K562 (cell line): Measurements from ENCODE around the gene RNF115. TPM values are rescaled to one million over a fixed set of nuclear protein-coding genes. Genes with fewer than 3 reads are reported as not detected.

Experiments
- BCOR ChIP-seq: fragments of 450-650 bp; IDR thresholded peaks from 2 replicates; pipeline ENCODE4 v1.6.1; 2016
- CCNT2 ChIP-seq: IDR thresholded peaks from 2 replicates; pipeline ENCODE4 v1.6.1; 2011; ENCODE audit warnings: borderline replicate concordance, low read depth, mild to moderate bottlenecking, moderate library complexity, mixed read lengths, low read length; ENCODE audit not compliant: insufficient read length; ENCODE audit errors: extremely low read depth
- DMBX1 ChIP-seq: fragments of 250-450 bp; sonication (Bioruptor Pico); IDR thresholded peaks from 2 replicates; pipeline ENCODE4 v1.8.0; 2022; ENCODE audit warnings: inconsistent platforms, mild to moderate bottlenecking, moderate library complexity, borderline replicate concordance
- EGR1 ChIP-seq: fragments of 450-650 bp; conservative IDR thresholded peaks from 2 replicates; pipeline ENCODE4 v1.6.1; 2017; ENCODE audit warnings: mild to moderate bottlenecking
- HDAC2 ChIP-seq: fragments of 450-650 bp; IDR thresholded peaks from 2 replicates; pipeline ENCODE4 v1.6.1; 2016; ENCODE audit warnings: mild to moderate bottlenecking
- HNRNPLL ChIP-seq: fragments of 200-400 bp; formaldehyde crosslinking; IDR thresholded peaks from 2 replicates; pipeline ENCODE4 v1.6.1; 2017; ENCODE audit warnings: low read length, low read depth, mild to moderate bottlenecking; ENCODE audit not compliant: poor library complexity, severe bottlenecking
- JUND ChIP-seq, 2 experiments: IDR thresholded peaks; 2 replicates in 1 of 2; 3 replicates in 1 of 2; pipeline ENCODE4 v1.6.1; 2011; ENCODE audit warnings: borderline replicate concordance in 2 of 2, low read depth in 2 of 2, low read length in 2 of 2, improper control_type of control experiment in 1 of 2, missing biosample characterization in 1 of 2, missing genetic modification characterization in 1 of 2, missing genetic modification reagents in 1 of 2
- KAT2B ChIP-seq: IDR thresholded peaks from one replicate; pipeline ENCODE4 v1.6.1; 2012; ENCODE audit warnings: low read depth, mild to moderate bottlenecking, control low read depth, inconsistent platforms, low read length, moderate library complexity
- KDM1A ChIP-seq, 2 experiments: fragments of 450-650 bp; IDR thresholded peaks; 2 replicates each; pipeline ENCODE4 v1.6.1; 2016; ENCODE audit warnings: mild to moderate bottlenecking in 2 of 2
- LCOR ChIP-seq: sonication (generic); formaldehyde crosslinking; IDR thresholded peaks from 2 replicates; pipeline ENCODE4 v1.8.0; 2022; ENCODE audit warnings: mild to moderate bottlenecking, missing genetic modification reagents
- LEF1 ChIP-seq: fragments of 450-650 bp; IDR thresholded peaks from 2 replicates; pipeline ENCODE4 v1.6.1; 2016; ENCODE audit warnings: mild to moderate bottlenecking
- POLR2H ChIP-seq: IDR thresholded peaks from 2 replicates; pipeline ENCODE4 v1.6.1; 2016; ENCODE audit warnings: missing genetic modification characterization, low read depth, mild to moderate bottlenecking, control low read depth, missing compliant biosample characterization, moderate library complexity
- ZBTB1 ChIP-seq: sonication (generic); formaldehyde crosslinking; IDR thresholded peaks from 2 replicates; pipeline ENCODE4 v1.8.1; 2023; ENCODE audit warnings: missing genetic modification reagents, low read depth, mild to moderate bottlenecking, borderline replicate concordance
- ZNF584 ChIP-seq: fragments of 200-800 bp; sonication (Bioruptor generic); IDR thresholded peaks from 2 replicates; pipeline ENCODE4 v1.6.1; 2016; ENCODE audit warnings: low read depth, mild to moderate bottlenecking, missing genetic modification characterization, missing compliant biosample characterization
- ZNF75A ChIP-seq: fragments of 450-650 bp; formaldehyde crosslinking; IDR thresholded peaks from 2 replicates; pipeline ENCODE4 v1.4.0; 2020; ENCODE audit warnings: mild to moderate bottlenecking
- polyA plus RNA-seq, 8 experiments: library from polyadenylated mRNA; depleted of rRNA in 4 of 8; stranded (reverse) in 5 of 8; unstranded in 3 of 8; fragments of >200 nt; fragmentation: Nextera tagmentation in 2 of 8; fragmentation: Illumina TruSeq in 1 of 8; extraction: Ambion mirVana in 2 of 8; extraction: Trizol in 1 of 8; gene quantifications; 2 replicates each; pipeline versions ENCODE4 v1.2.1 to v1.2.3, GENCODE V29; 2011 to 2014; ENCODE audit warnings: inconsistent platforms in 1 of 8, missing spikeins in 1 of 8
- total RNA-seq, 7 experiments: library from RNA; depleted of rRNA in 6 of 7; stranded (reverse); fragments of >200 nt in 6 of 7; fragmentation: Illumina TruSeq in 2 of 7; extraction: Trizol in 2 of 7; gene quantifications; 2 replicates each; pipeline versions ENCODE4 v1.2.1 to v1.2.3, GENCODE V29; 2011 to 2021; ENCODE audit warnings: low replicate concordance in 1 of 7
- TF ChIP-seq, protein P1 (sequence below): sonication (generic); formaldehyde crosslinking; IDR thresholded peaks from 2 replicates; pipeline ENCODE4 v1.8.0; 2022; ENCODE audit warnings: mild to moderate bottlenecking, missing genetic modification reagents
- TF ChIP-seq, protein P2 (sequence below): fragments of 450-650 bp; formaldehyde crosslinking; conservative IDR thresholded peaks from 2 replicates; pipeline ENCODE4 v1.4.0; 2022; ENCODE audit warnings: mild to moderate bottlenecking, missing genetic modification characterization
- TF ChIP-seq, protein P3 (sequence below): sonication (generic); formaldehyde crosslinking; IDR thresholded peaks from 2 replicates; pipeline ENCODE4 v1.8.0; 2023; ENCODE audit warnings: mild to moderate bottlenecking, missing genetic modification reagents
- TF ChIP-seq, protein P4 (sequence below): sonication (generic); formaldehyde crosslinking; IDR thresholded peaks from 2 replicates; pipeline ENCODE4 v1.8.0; 2022; ENCODE audit warnings: mild to moderate bottlenecking, missing genetic modification reagents, borderline replicate concordance

RNF115 gene
- total and polyA plus RNA-seq, 9 of the 15 experiments (the other 6 are each of a cell fraction or from before 2014, with no cell fraction given): 1.9 to 14.3 (median 9.5) TPM

DNA sequence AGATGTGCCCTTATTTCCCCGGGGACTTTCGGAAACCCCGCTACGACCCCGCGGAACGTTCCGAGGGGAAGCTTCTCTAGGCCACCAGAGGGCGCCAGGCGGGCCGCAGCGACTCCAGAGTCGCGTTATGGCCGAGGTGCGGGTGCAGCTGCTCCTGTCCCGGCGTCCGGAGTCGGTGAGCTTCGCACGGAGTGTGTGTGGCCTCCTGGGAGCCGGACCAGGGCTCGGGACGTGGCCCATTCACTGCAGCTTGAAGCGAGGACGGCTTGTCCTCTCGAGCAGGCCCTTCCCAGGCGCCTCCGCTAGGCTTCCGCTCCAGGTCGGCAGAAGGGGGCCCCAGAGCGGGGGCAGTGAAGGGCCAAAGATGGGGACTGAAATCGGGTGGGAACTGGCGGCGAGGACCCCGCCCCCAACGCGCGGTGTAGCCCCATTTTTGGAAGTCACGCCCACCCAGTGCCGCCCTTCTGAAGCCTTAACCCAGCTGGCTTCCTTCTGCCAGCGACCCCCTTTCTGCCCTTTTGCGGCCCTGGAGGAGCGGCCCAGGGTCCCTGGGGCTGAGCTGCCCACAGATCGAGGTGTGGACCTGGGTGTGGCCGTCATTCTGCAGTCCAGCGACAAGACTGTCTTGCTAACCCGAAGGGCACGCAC is 21.7 kb upstream of the RNF115 start, which contains the start of gene NUDT17 (continued):
- TF ChIP-seq, protein P1, sequence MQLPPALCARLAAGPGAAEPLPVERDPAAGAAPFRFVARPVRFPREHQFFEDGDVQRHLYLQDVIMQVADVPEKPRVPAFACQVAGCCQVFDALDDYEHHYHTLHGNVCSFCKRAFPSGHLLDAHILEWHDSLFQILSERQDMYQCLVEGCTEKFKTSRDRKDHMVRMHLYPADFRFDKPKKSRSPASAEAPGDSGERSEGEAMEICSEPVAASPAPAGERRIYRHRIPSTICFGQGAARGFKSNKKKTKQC (CRISPR knock-in tag): peak; percentile 51; the same call in 1 of the 2 replicates
- TF ChIP-seq ZBTB1 (CRISPR knock-in tag) (peak; percentile 50; the same call in 1 of the 2 replicates), LEF1 (no peak), POLR2H (tag) (0 out of 2 replicates have a peak, but pooled peaks have one; percentile 48), KAT2B (peak; percentile 28), HDAC2 (no peak), HNRNPLL (no peak), DMBX1 (CRISPR knock-in tag) (no peak), JUND (IDR thresholded peaks at IDR 0.05; ENCODE audit: borderline replicate concordance, low read depth, low read length) (0 out of 2 replicates have a peak, but pooled peaks have one; percentile 12), JUND (tag; IDR thresholded peaks at IDR 0.05; ENCODE audit: borderline replicate concordance, low read depth, low read length) (peak; percentile 12; the same call in 1 of the 3 replicates), ZNF75A (CRISPR knock-in tag) (no peak; the same call in 1 of the 2 replicates), KDM1A (IDR thresholded peaks at IDR 0.05) (0 out of 4 replicates have a peak, but pooled peaks of 1 of the 2 experiments have one; percentile 3), CCNT2 (no peak), EGR1 (peak; percentile 48), ZNF584 (no peak), LCOR (peak; percentile 21; the same call in 1 of the 2 replicates), BCOR (peak; percentile 31; the same call in 1 of the 2 replicates)
- TF ChIP-seq, protein P2, sequence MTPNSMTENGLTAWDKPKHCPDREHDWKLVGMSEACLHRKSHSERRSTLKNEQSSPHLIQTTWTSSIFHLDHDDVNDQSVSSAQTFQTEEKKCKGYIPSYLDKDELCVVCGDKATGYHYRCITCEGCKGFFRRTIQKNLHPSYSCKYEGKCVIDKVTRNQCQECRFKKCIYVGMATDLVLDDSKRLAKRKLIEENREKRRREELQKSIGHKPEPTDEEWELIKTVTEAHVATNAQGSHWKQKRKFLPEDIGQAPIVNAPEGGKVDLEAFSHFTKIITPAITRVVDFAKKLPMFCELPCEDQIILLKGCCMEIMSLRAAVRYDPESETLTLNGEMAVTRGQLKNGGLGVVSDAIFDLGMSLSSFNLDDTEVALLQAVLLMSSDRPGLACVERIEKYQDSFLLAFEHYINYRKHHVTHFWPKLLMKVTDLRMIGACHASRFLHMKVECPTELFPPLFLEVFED (CRISPR knock-in tag): no peak
- TF ChIP-seq, protein P3, sequence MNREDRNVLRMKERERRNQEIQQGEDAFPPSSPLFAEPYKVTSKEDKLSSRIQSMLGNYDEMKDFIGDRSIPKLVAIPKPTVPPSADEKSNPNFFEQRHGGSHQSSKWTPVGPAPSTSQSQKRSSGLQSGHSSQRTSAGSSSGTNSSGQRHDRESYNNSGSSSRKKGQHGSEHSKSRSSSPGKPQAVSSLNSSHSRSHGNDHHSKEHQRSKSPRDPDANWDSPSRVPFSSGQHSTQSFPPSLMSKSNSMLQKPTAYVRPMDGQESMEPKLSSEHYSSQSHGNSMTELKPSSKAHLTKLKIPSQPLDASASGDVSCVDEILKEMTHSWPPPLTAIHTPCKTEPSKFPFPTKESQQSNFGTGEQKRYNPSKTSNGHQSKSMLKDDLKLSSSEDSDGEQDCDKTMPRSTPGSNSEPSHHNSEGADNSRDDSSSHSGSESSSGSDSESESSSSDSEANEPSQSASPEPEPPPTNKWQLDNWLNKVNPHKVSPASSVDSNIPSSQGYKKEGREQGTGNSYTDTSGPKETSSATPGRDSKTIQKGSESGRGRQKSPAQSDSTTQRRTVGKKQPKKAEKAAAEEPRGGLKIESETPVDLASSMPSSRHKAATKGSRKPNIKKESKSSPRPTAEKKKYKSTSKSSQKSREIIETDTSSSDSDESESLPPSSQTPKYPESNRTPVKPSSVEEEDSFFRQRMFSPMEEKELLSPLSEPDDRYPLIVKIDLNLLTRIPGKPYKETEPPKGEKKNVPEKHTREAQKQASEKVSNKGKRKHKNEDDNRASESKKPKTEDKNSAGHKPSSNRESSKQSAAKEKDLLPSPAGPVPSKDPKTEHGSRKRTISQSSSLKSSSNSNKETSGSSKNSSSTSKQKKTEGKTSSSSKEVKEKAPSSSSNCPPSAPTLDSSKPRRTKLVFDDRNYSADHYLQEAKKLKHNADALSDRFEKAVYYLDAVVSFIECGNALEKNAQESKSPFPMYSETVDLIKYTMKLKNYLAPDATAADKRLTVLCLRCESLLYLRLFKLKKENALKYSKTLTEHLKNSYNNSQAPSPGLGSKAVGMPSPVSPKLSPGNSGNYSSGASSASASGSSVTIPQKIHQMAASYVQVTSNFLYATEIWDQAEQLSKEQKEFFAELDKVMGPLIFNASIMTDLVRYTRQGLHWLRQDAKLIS (CRISPR knock-in tag): peak; percentile 73; the same call in 1 of the 2 replicates
- TF ChIP-seq, protein P4, sequence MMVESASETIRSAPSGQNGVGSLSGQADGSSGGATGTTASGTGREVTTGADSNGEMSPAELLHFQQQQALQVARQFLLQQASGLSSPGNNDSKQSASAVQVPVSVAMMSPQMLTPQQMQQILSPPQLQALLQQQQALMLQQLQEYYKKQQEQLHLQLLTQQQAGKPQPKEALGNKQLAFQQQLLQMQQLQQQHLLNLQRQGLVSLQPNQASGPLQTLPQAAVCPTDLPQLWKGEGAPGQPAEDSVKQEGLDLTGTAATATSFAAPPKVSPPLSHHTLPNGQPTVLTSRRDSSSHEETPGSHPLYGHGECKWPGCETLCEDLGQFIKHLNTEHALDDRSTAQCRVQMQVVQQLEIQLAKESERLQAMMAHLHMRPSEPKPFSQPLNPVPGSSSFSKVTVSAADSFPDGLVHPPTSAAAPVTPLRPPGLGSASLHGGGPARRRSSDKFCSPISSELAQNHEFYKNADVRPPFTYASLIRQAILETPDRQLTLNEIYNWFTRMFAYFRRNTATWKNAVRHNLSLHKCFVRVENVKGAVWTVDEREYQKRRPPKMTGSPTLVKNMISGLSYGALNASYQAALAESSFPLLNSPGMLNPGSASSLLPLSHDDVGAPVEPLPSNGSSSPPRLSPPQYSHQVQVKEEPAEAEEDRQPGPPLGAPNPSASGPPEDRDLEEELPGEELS (CRISPR knock-in tag): no peak
